Immature natural killer cell (primary cell): ENCODE results near the gene NUP50. TPM values are rescaled to one million over a fixed set of nuclear protein-coding genes. Genes with fewer than 3 reads are reported as not detected.
"Not testable (repeated sequence)": the region's sequence is repeated elsewhere in the genome, so short reads cannot be mapped to it uniquely, and the experiment has no call there.

Experiments used
- DNase-seq, 3 donors: peaks; one replicate each; pipeline ENCODE4 v3.0.0; 2022; ENCODE audit warnings: mixed read lengths in 1 of 3
- H3K27ac Mint-ChIP-seq, 6 donors: one replicate each; pipeline ENCODE4 v1.8.0; 2020; ENCODE audit warnings: mixed read lengths in 6 of 6, mild to moderate bottlenecking in 5 of 6, inconsistent platforms in 4 of 6, moderate library complexity in 3 of 6
- H3K27me3 Mint-ChIP-seq, 3 donors: one replicate each; pipeline ENCODE4 v1.8.0; 2020 to 2021; ENCODE audit warnings: low read depth in 3 of 3, mild to moderate bottlenecking in 3 of 3, mixed read lengths in 3 of 3, moderate library complexity in 3 of 3, inconsistent platforms in 1 of 3
- H3K36me3 Mint-ChIP-seq, 3 donors: one replicate each; pipeline ENCODE4 v1.8.0; 2020; ENCODE audit warnings: mixed read lengths in 3 of 3, inconsistent platforms in 2 of 3, mild to moderate bottlenecking in 2 of 3
- H3K4me1 Mint-ChIP-seq, 2 donors: one replicate each; pipeline ENCODE4 v1.8.0; 2020; ENCODE audit warnings: inconsistent platforms in 2 of 2, mild to moderate bottlenecking in 2 of 2, mixed read lengths in 2 of 2, moderate library complexity in 1 of 2
- H3K4me3 Mint-ChIP-seq, 5 donors: one replicate each; pipeline ENCODE4 v1.8.0; 2020; ENCODE audit warnings: mild to moderate bottlenecking in 5 of 5, mixed read lengths in 5 of 5, inconsistent platforms in 3 of 5, moderate library complexity in 3 of 5
- H3K9me3 Mint-ChIP-seq, 6 donors: one replicate each; pipeline ENCODE4 v1.8.0; 2020; ENCODE audit warnings: mild to moderate bottlenecking in 6 of 6, mixed read lengths in 6 of 6, inconsistent platforms in 4 of 6, moderate library complexity in 3 of 6
- polyA plus RNA-seq, 3 donors: library from polyadenylated mRNA; unstranded; fragments of 300-500 nt; fragmentation: Illumina TruSeq; gene quantifications; one replicate each; pipeline ENCODE4 v1.2.3, GENCODE V29; 2021

The NUP50 gene
- polyA plus RNA-seq, 3 donors from 2014 or later: 16.6 to 56.0 (median 26.1) TPM

- not testable (repeated sequence) for H3K9me3 Mint-ChIP-seq, H3K27me3 Mint-ChIP-seq, H3K27ac Mint-ChIP-seq, H3K36me3 Mint-ChIP-seq, DNase-seq, H3K4me1 Mint-ChIP-seq, H3K4me3 Mint-ChIP-seq
Observed at GRCh38 chr22:45191746-45192145, 28.0 kb downstream of the NUP50 start.

- H3K9me3 Mint-ChIP-seq: no peaks in the 10 kb centered on the region
- no peaks in the 10 kb centered on the region for H3K27me3 Mint-ChIP-seq
- H3K27ac Mint-ChIP-seq: no peak overlapping the region
Observed at GRCh38 chr22:45192701-45193187, 29.0 kb downstream of the NUP50 start.

GRCh38 chr22:45194686-45195085 is 31.0 kb downstream of the NUP50 start:
- no peak for DNase-seq
- H3K27me3 Mint-ChIP-seq: no peaks in the 10 kb centered on the region
- H3K36me3 Mint-ChIP-seq: peaks cover 0 to 12% (median 0%) of the 10 kb centered on the region in 3 donors
- no peak overlapping the region for H3K27ac Mint-ChIP-seq
- H3K9me3 Mint-ChIP-seq: no peaks in the 10 kb centered on the region
- H3K4me1 Mint-ChIP-seq: no peaks in the 10 kb centered on the region
- H3K4me3 Mint-ChIP-seq: no peak overlapping the region

More at GRCh38 chr22:45192701-45193187, 29.0 kb downstream of the NUP50 start:
- Mint-ChIP-seq H3K4me1 (peaks cover 0 to 4% of the 10 kb centered on the region in 2 donors), H3K36me3 (peaks cover 0 to 8% (median 0%) of the 10 kb centered on the region in 3 donors), H3K4me3 (no peak overlapping the region)
- DNase-seq: no peak

- no peaks in the 10 kb centered on the region for H3K9me3 Mint-ChIP-seq
- no peaks in the 10 kb centered on the region for H3K4me1 Mint-ChIP-seq
- no peak overlapping the region for H3K4me3 Mint-ChIP-seq
- DNase-seq: no peak
- H3K36me3 Mint-ChIP-seq: peaks cover 0 to 15% (median 2%) of the 10 kb centered on the region in 3 donors
- H3K27ac Mint-ChIP-seq: no peak overlapping the region
- no peaks in the 10 kb centered on the region for H3K27me3 Mint-ChIP-seq
Observed at GRCh38 chr22:45195616-45196015, 31.9 kb downstream of the NUP50 start.

GRCh38 chr22:45196308-45196707 is 32.6 kb downstream of the NUP50 start:
- Mint-ChIP-seq H3K9me3 (no peaks in the 10 kb centered on the region), H3K4me3 (no peak overlapping the region), H3K27me3 (no peaks in the 10 kb centered on the region)

GRCh38 chr22:45196926-45197605 is 33.3 kb downstream of the NUP50 start:
- H3K4me1 Mint-ChIP-seq: no peaks in the 10 kb centered on the region
- no peak overlapping the region for H3K4me3 Mint-ChIP-seq
- H3K27me3 Mint-ChIP-seq: no peaks in the 10 kb centered on the region
- H3K36me3 Mint-ChIP-seq: peaks cover 0 to 26% (median 10%) of the 10 kb centered on the region in 3 donors
- no peaks in the 10 kb centered on the region for H3K9me3 Mint-ChIP-seq
- DNase-seq: no peak
- no peak overlapping the region for H3K27ac Mint-ChIP-seq

More at GRCh38 chr22:45196308-45196707, 32.6 kb downstream of the NUP50 start:
- no peaks in the 10 kb centered on the region for H3K4me1 Mint-ChIP-seq
- H3K36me3 Mint-ChIP-seq: peaks cover 0 to 19% (median 7%) of the 10 kb centered on the region in 3 donors
- no peak overlapping the region for H3K27ac Mint-ChIP-seq
- no peak for DNase-seq

GRCh38 chr22:45197606-45198462 is 34.1 kb downstream of the NUP50 start:
- Mint-ChIP-seq H3K4me3 (no peak overlapping the region), H3K9me3 (no peaks in the 10 kb centered on the region), H3K4me1 (no peaks in the 10 kb centered on the region), H3K36me3 (peaks cover 0 to 26% (median 10%) of the 10 kb centered on the region in 3 donors), H3K27me3 (no peaks in the 10 kb centered on the region), H3K27ac (peak overlapping the region in 1 of 6 donors; percentile 22)
- no peak for DNase-seq

GRCh38 chr22:45198463-45198795 is 34.7 kb downstream of the NUP50 start:
- peaks cover 0 to 2% (median 0%) of the 10 kb centered on the region in 3 donors for H3K27me3 Mint-ChIP-seq
- peaks cover 0 to 26% (median 10%) of the 10 kb centered on the region in 3 donors for H3K36me3 Mint-ChIP-seq
- H3K4me1 Mint-ChIP-seq: no peaks in the 10 kb centered on the region
- no peak overlapping the region for H3K27ac Mint-ChIP-seq
- no peaks in the 10 kb centered on the region for H3K9me3 Mint-ChIP-seq
- DNase-seq: no peak
- H3K4me3 Mint-ChIP-seq: no peak overlapping the region

- peaks cover 0 to 2% (median 0%) of the 10 kb centered on the region in 3 donors for H3K27me3 Mint-ChIP-seq
- no peak for DNase-seq
- no peak overlapping the region for H3K27ac Mint-ChIP-seq
Observed at GRCh38 chr22:45199723-45200122, 36.0 kb downstream of the NUP50 start.

GRCh38 chr22:45200230-45200629 is 36.5 kb downstream of the NUP50 start:
- H3K9me3 Mint-ChIP-seq: no peaks in the 10 kb centered on the region
- DNase-seq: no peak
- H3K4me3 Mint-ChIP-seq: no peak overlapping the region
- H3K4me1 Mint-ChIP-seq: no peaks in the 10 kb centered on the region
- peaks cover 0 to 31% (median 10%) of the 10 kb centered on the region in 3 donors for H3K36me3 Mint-ChIP-seq
- H3K27me3 Mint-ChIP-seq: peaks cover 0 to 2% (median 0%) of the 10 kb centered on the region in 3 donors
- H3K27ac Mint-ChIP-seq: peak overlapping the region in 1 of 6 donors; percentile 59

More at GRCh38 chr22:45199723-45200122, 36.0 kb downstream of the NUP50 start:
- Mint-ChIP-seq H3K4me1 (no peaks in the 10 kb centered on the region), H3K9me3 (no peaks in the 10 kb centered on the region), H3K4me3 (no peak overlapping the region), H3K36me3 (peaks cover 0 to 26% (median 10%) of the 10 kb centered on the region in 3 donors)

- DNase-seq: no peak
- Mint-ChIP-seq H3K4me3 (no peak overlapping the region), H3K36me3 (peaks cover 0 to 30% (median 10%) of the 10 kb centered on the region in 3 donors), H3K27me3 (peaks cover 0 to 2% (median 0%) of the 10 kb centered on the region in 3 donors), H3K4me1 (peaks cover 0 to under 1% of the 10 kb centered on the region in 2 donors), H3K9me3 (no peaks in the 10 kb centered on the region), H3K27ac (peak overlapping the region in 1 of 6 donors; percentile 59)
Observed at GRCh38 chr22:45200860-45201511, 37.3 kb downstream of the NUP50 start.

GRCh38 chr22:45201678-45202332 is 38.1 kb downstream of the NUP50 start:
- H3K36me3 Mint-ChIP-seq: peaks cover 4 to 35% (median 10%) of the 10 kb centered on the region in 3 donors
- DNase-seq: no peak
- peaks cover 0 to 5% of the 10 kb centered on the region in 2 donors for H3K4me1 Mint-ChIP-seq
- no peak overlapping the region for H3K4me3 Mint-ChIP-seq
- H3K9me3 Mint-ChIP-seq: no peaks in the 10 kb centered on the region
- H3K27me3 Mint-ChIP-seq: peaks cover 0 to 2% (median 0%) of the 10 kb centered on the region in 3 donors
- no peak overlapping the region for H3K27ac Mint-ChIP-seq
